Glutamatergic neuron (in vitro differentiated cells): ENCODE data around the gene BMX. TPM values are rescaled to one million over a fixed set of nuclear protein-coding genes. Genes with fewer than 3 reads are reported as not detected.

Source experiments
- DNase-seq: peaks from one replicate; pipeline ENCODE4 v3.0.0; 2022
- H3K27ac Mint-ChIP-seq: one replicate; pipeline ENCODE4 v1.8.0; 2020; ENCODE audit warnings: mild to moderate bottlenecking, mixed read lengths, inconsistent platforms; ENCODE audit not compliant: unreplicated experiment
- H3K27me3 Mint-ChIP-seq: one replicate; pipeline ENCODE4 v1.8.0; 2020; ENCODE audit warnings: mild to moderate bottlenecking, moderate library complexity, mixed read lengths, inconsistent platforms; ENCODE audit not compliant: unreplicated experiment
- H3K36me3 Mint-ChIP-seq: one replicate; pipeline ENCODE4 v1.8.0; 2020; ENCODE audit warnings: mild to moderate bottlenecking, mixed read lengths, inconsistent platforms; ENCODE audit not compliant: unreplicated experiment
- H3K4me1 Mint-ChIP-seq: one replicate; pipeline ENCODE4 v1.8.0; 2020; ENCODE audit warnings: mild to moderate bottlenecking, low read depth, mixed read lengths, inconsistent platforms; ENCODE audit not compliant: unreplicated experiment
- H3K4me3 Mint-ChIP-seq: one replicate; pipeline ENCODE4 v1.8.0; 2020; ENCODE audit warnings: mild to moderate bottlenecking, mixed read lengths, inconsistent platforms; ENCODE audit not compliant: unreplicated experiment
- H3K9me3 Mint-ChIP-seq: one replicate; pipeline ENCODE4 v1.8.0; 2020; ENCODE audit warnings: mild to moderate bottlenecking, moderate library complexity, mixed read lengths, inconsistent platforms; ENCODE audit not compliant: unreplicated experiment
- total RNA-seq: library from RNA; stranded (reverse); fragmentation: NEBNext Ultra II Directional; extraction: Animal tissue kit (Norgen Biotek cat#: 25700); gene quantifications from one replicate; pipeline ENCODE4 v1.2.1, GENCODE V29; 2021; ENCODE audit not compliant: unreplicated experiment
- TF ChIP-seq, protein P1 (sequence below): fragments of 200-600 bp; sonication (generic); IDR thresholded peaks from one replicate; pipeline ENCODE4 v1.5.0; 2021; ENCODE audit not compliant: partially characterized antibody, unreplicated experiment

Gene BMX
- total RNA-seq, 1 donor from 2014 or later = not detected

DNA sequence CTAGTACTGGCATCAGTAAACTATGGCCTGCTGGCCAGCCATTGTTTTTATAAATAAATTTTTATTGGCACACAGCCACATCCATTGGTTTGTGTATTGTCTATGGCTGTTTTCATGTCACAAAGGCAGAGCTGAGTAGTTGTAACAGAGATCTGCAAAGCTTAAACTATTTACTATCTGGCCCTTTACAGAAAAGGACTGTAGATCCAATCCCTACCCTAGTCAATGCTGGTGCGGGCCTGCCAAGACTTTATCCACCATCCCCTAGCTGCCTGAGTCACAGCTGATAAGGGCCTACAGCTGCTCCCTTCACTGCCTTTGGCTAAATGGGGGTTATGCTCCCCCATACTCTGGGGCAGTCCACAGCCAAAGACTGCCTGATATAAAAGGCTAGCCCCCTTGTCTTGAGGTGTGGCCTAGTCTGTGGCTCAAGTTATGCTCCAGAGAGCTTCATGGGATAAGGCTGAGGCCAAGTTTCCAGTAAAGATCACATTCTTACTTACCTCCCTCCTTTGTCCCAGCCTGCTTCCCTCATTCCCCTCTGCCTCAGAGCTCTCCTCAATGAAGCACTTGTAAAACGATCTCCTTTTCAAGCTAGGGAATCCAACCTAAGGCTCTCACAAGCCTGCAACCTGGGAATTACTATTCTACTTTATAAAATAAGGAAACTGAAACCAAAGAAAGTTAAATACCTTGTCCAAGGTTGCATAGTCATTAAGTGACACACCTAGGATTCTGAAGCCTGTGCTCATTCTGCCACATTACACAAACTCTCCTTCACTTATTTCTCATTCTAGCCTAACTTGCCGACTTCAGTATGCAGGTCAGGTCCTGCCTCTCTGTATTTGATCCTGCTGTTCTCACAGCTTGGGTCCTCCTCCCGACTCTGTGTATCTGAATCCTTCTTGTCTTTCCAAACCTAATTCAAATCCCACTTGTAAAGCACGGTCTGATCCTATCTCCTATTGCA, 79.5 kb downstream of the BMX start:
- no peaks in the 10 kb centered on the region for H3K27me3 Mint-ChIP-seq
- no peaks in the 10 kb centered on the region for H3K36me3 Mint-ChIP-seq
- H3K27ac Mint-ChIP-seq = no peak overlapping the region
- H3K4me3 Mint-ChIP-seq = no peak overlapping the region
- no peak for DNase-seq
- H3K9me3 Mint-ChIP-seq = no peaks in the 10 kb centered on the region
- TF ChIP-seq, protein P1, sequence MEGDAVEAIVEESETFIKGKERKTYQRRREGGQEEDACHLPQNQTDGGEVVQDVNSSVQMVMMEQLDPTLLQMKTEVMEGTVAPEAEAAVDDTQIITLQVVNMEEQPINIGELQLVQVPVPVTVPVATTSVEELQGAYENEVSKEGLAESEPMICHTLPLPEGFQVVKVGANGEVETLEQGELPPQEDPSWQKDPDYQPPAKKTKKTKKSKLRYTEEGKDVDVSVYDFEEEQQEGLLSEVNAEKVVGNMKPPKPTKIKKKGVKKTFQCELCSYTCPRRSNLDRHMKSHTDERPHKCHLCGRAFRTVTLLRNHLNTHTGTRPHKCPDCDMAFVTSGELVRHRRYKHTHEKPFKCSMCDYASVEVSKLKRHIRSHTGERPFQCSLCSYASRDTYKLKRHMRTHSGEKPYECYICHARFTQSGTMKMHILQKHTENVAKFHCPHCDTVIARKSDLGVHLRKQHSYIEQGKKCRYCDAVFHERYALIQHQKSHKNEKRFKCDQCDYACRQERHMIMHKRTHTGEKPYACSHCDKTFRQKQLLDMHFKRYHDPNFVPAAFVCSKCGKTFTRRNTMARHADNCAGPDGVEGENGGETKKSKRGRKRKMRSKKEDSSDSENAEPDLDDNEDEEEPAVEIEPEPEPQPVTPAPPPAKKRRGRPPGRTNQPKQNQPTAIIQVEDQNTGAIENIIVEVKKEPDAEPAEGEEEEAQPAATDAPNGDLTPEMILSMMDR = no peak
- H3K4me1 Mint-ChIP-seq = no peaks in the 10 kb centered on the region

DNA sequence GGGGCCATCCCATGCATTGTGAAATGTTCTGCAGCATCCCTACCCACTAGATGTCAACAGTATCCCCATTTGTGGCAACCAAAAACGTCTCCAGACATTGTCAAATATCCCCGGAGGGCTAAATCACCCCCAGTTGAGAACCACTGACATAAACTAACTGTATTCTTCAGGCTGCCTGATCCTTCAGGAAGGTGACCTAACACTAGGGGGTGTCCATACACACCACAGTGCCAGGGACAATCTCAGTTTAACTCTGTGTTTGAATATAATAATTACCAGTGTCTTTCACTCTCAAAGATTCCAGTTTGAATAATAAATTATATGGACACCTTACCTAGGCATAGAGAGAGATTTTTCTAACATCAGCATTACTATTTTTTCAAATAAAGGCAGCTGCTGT, 93.8 kb downstream of the BMX start:
- TF ChIP-seq, protein P1 = no peak
- DNase-seq = no peak
- Mint-ChIP-seq H3K4me3 (no peak overlapping the region), H3K27me3 (peaks cover 2% of the 10 kb centered on the region), H3K27ac (no peak overlapping the region), H3K4me1 (no peaks in the 10 kb centered on the region), H3K36me3 (no peaks in the 10 kb centered on the region), H3K9me3 (no peaks in the 10 kb centered on the region)

DNA sequence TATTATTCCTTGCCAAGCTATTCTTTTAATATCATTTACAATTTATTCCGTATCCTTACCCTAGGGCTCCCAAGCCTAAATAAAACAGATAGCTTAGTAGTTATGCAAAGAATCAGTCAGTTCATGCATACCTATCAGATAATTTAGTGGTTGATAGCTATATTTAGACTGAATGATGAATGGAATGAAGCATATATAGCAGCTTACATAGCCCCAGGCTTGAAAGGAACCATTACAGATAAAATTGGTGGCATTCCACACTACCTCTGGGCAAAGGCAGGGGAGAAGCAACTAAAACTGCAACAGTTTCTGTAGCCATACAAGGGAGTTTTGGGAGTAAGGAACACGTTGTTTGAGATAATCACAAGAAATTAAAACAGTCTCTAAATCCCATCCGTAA, 97.4 kb downstream of the BMX start:
- no peaks in the 10 kb centered on the region for H3K4me1 Mint-ChIP-seq
- no peak overlapping the region for H3K4me3 Mint-ChIP-seq
- H3K27ac Mint-ChIP-seq = no peak overlapping the region
- no peaks in the 10 kb centered on the region for H3K36me3 Mint-ChIP-seq
- TF ChIP-seq, protein P1 = no peak
- H3K27me3 Mint-ChIP-seq = no peaks in the 10 kb centered on the region
- no peaks in the 10 kb centered on the region for H3K9me3 Mint-ChIP-seq
- no peak for DNase-seq

DNA sequence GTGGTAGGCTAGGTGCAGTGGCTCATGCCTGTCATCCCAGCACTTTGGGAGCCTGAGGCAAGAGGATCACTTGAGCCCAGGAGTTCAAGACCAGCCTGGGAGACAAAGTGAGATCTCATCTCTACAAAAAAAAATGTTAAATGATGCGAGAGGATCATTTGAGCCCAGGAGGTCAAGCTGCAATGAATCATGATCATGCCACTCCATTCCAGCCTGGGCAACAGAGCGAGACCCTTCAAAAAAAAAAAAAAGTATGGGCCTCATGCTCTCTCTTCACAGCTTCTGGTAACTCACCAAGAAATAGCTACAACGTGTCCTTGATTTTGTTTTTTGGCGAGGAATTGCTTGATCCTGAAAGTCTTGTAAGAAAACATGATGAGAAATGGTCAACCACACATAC, 98.9 kb downstream of the BMX start:
- no peak overlapping the region for H3K27ac Mint-ChIP-seq
- no peaks in the 10 kb centered on the region for H3K4me1 Mint-ChIP-seq
- TF ChIP-seq, protein P1 = no peak
- H3K4me3 Mint-ChIP-seq = no peak overlapping the region
- no peaks in the 10 kb centered on the region for H3K36me3 Mint-ChIP-seq
- no peaks in the 10 kb centered on the region for H3K9me3 Mint-ChIP-seq
- no peaks in the 10 kb centered on the region for H3K27me3 Mint-ChIP-seq
- DNase-seq = no peak

DNA sequence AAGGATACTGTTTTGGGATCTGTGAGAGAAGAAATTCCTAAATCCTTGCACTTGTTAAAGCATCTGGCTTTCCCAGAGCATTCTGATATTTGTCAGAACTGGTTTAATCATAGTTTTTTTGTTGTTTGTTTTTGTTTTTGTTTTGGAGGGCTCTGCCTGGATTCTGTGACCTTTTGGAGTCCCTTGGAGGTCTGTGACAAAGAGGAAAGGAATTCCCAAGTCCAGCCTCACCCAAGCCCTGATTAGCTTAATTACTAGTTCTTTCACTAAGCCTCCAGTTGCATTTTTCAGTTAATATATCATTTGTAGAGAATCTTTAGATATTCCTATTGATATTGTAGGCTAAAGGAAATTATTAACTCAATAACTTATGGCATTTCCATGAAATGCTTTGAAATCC, 99.4 kb downstream of the BMX start:
- Mint-ChIP-seq H3K4me1 (no peaks in the 10 kb centered on the region), H3K36me3 (no peaks in the 10 kb centered on the region), H3K27ac (no peak overlapping the region), H3K27me3 (no peaks in the 10 kb centered on the region), H3K9me3 (no peaks in the 10 kb centered on the region), H3K4me3 (no peak overlapping the region)
- no peak for DNase-seq
- TF ChIP-seq, protein P1 = no peak
